Measurements from ENCODE around the gene VSIG8. TPM values are rescaled to one million over a fixed set of nuclear protein-coding genes. Genes with fewer than 3 reads are reported as not detected.

Gene VSIG8
- total RNA-seq, 1 donor from 2014 or later = not detected

- TF ChIP-seq CTCF (conservative IDR thresholded peaks at IDR 0.05) = no peak
- DNase-seq (ENCODE audit: low read depth, low spot score) = no peak
- Mint-ChIP-seq H3K4me1 (no peaks in the 10 kb centered on the region), H3K36me3 (ENCODE audit: low read depth) (no peaks in the 10 kb centered on the region), H3K27ac (ENCODE audit: unreplicated experiment) (no peak overlapping the region), H3K9me3 (no peaks in the 10 kb centered on the region), H3K4me3 (no peak overlapping the region), H3K27me3 (ENCODE audit: low read depth) (peaks cover 67% of the 10 kb centered on the region)
Observed at GRCh38 chr1:159845751-159846629, 16.5 kb downstream of the VSIG8 start.

DNA sequence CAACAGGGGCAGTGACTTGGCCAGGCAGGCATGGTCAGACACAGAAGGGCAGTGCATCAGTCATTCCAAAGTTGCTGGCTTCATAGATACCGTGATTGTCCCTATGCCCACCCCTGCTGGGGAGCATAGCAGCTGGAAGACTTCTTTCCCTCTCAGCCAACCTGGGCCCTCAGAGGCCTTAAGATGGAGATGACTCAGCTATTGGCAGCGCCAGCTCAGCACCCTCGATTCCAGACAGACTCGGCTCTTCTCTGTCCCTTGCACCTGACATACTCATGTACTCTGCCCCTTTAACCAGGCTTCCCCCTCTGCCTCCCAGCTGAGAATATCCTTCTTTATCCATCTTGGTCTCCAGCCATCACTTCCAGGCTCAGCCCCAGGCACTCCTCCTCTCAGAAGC is 19.0 kb downstream of the VSIG8 start:
- no peak for DNase-seq (ENCODE audit: low read depth, low spot score)
- Mint-ChIP-seq H3K4me3 (no peak overlapping the region), H3K4me1 (no peaks in the 10 kb centered on the region), H3K36me3 (ENCODE audit: low read depth) (no peaks in the 10 kb centered on the region), H3K27ac (ENCODE audit: unreplicated experiment) (no peak overlapping the region), H3K9me3 (no peaks in the 10 kb centered on the region), H3K27me3 (ENCODE audit: low read depth) (peaks cover 43% of the 10 kb centered on the region)
- TF ChIP-seq CTCF (conservative IDR thresholded peaks at IDR 0.05) = no peak

GRCh38 chr1:159841749-159842148 is 20.7 kb downstream of the VSIG8 start:
- DNase-seq (ENCODE audit: low read depth, low spot score) = no peak
- TF ChIP-seq CTCF (conservative IDR thresholded peaks at IDR 0.05) = no peak
- peaks cover 37% of the 10 kb centered on the region for H3K27me3 Mint-ChIP-seq (ENCODE audit: low read depth)
- H3K27ac Mint-ChIP-seq (ENCODE audit: unreplicated experiment) = no peak overlapping the region
- H3K9me3 Mint-ChIP-seq = no peaks in the 10 kb centered on the region
- no peak overlapping the region for H3K4me3 Mint-ChIP-seq
- no peaks in the 10 kb centered on the region for H3K36me3 Mint-ChIP-seq (ENCODE audit: low read depth)
- no peaks in the 10 kb centered on the region for H3K4me1 Mint-ChIP-seq

DNA sequence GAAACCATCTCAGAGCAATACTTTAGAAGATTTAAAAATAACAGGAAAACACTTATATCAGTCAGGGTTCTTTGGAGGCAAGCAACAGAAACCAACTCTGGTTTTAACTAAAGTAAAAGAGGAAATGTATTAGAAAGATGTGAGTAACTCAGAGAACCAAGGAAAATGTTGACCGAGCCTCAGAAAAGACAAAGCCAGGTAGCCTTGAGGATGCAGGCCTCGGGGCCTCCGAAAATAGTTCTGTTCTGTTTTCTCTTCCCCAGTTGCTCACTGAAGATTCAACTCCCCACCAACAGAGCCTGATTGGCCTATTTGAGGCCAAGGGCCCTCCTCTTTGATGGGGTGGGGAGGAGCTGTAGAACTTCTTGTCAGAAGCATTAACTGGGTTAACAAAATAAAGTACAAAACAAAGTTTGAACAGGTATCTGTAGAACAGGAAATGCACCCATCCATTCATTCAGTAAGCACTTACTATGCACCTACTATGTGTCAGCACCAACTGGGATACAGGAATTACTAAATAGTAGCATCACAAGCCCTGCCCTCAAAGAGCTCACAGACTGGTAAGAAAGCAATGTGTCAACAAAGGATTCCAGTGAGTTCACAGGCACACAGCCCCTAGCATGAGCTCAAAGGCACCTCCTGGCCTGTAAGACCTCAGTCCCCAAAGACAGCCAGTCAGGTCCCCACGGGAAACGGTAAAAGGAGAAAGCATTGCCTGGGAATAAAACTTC is 23.2 kb downstream of the VSIG8 start:
- Mint-ChIP-seq H3K27me3 (ENCODE audit: low read depth) (peaks cover 24% of the 10 kb centered on the region), H3K9me3 (no peaks in the 10 kb centered on the region), H3K4me3 (no peak overlapping the region), H3K4me1 (no peaks in the 10 kb centered on the region), H3K27ac (ENCODE audit: unreplicated experiment) (no peak overlapping the region), H3K36me3 (ENCODE audit: low read depth) (no peaks in the 10 kb centered on the region)
- no peak for TF ChIP-seq CTCF (conservative IDR thresholded peaks at IDR 0.05)
- no peak for DNase-seq (ENCODE audit: low read depth, low spot score)

DNA sequence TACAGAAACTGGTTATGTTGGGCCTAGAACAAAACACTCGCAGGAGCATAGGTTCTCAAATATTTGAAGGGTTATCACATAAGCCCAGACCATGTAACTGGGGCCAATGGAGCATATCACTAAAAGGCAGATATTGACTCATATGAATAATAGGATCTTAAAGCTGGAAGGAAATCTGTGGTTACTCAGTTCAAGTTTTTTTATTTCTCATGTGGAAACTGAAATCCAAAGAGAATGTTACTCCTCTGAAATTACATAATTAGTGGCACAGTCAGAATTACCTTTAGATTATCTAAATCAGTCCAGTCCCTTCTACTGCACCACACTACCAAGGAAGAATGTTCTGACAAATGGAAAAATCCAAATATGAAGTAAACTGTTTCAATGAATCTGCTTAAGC is 23.7 kb downstream of the VSIG8 start:
- DNase-seq (ENCODE audit: low read depth, low spot score) = no peak
- no peak overlapping the region for H3K4me3 Mint-ChIP-seq
- H3K27ac Mint-ChIP-seq (ENCODE audit: unreplicated experiment) = no peak overlapping the region
- no peak for TF ChIP-seq CTCF (conservative IDR thresholded peaks at IDR 0.05)
- H3K9me3 Mint-ChIP-seq = no peaks in the 10 kb centered on the region
- H3K27me3 Mint-ChIP-seq (ENCODE audit: low read depth) = peaks cover 20% of the 10 kb centered on the region
- no peaks in the 10 kb centered on the region for H3K36me3 Mint-ChIP-seq (ENCODE audit: low read depth)
- no peaks in the 10 kb centered on the region for H3K4me1 Mint-ChIP-seq

Measured in neural crest cell (in vitro differentiated cells).